ENCODE measurements around the gene ZFP30.

- TF ChIP-seq CTCF (conservative IDR thresholded peaks at IDR 0.05; ENCODE audit: low read depth, low read length): no peak
- TF ChIP-seq EZH2 (IDR thresholded peaks at IDR 0.05; ENCODE audit: low read length, unreplicated experiment): no peak
- no peak for TF ChIP-seq EZH2phosphoT487 (IDR thresholded peaks at IDR 0.05; ENCODE audit: borderline replicate concordance, low read length)
Observed at GRCh38 chr19:37572203-37572602, 83.1 kb downstream of the ZFP30 start.
